CD4-positive, alpha-beta T cell treated with Interferon alpha-2 for 1 hour (primary cell): ENCODE data around the gene AMOTL1.

ENCODE experiments used
- DNase-seq, 2 donors: peaks; one replicate each; pipeline ENCODE4 v3.0.0-alpha.2; 2020 to 2022

The AMOTL1 gene

GRCh38 chr11:94767701-94768601, at the start of gene AMOTL1:
Gene AMOTL1 (plus strand): TSS chr11:94768356. CDS start chr11:94768512, 156 bp downstream.
- DNase-seq = peak; percentile 26 to 47

- no peak for DNase-seq
Observed at GRCh38 chr11:94719876-94720275, 48.3 kb upstream of the AMOTL1 start.

- no peak for DNase-seq
Observed at GRCh38 chr11:94721565-94722292, 46.4 kb upstream of the AMOTL1 start.

GRCh38 chr11:94722735-94723134, 45.4 kb upstream of the AMOTL1 start:
- DNase-seq = no peak

GRCh38 chr11:94725097-94725496, 43.1 kb upstream of the AMOTL1 start:
- no peak for DNase-seq

- no peak for DNase-seq
Observed at GRCh38 chr11:94727819-94728218, 40.3 kb upstream of the AMOTL1 start.

- DNase-seq = no peak
Observed at GRCh38 chr11:94728541-94728940, 39.6 kb upstream of the AMOTL1 start.

- DNase-seq = no peak
Observed at GRCh38 chr11:94728966-94729751, 39.0 kb upstream of the AMOTL1 start.

GRCh38 chr11:94730153-94730552, 38.0 kb upstream of the AMOTL1 start:
- DNase-seq = no peak

- DNase-seq = no peak
Observed at GRCh38 chr11:94731880-94732601, 36.1 kb upstream of the AMOTL1 start.

GRCh38 chr11:94732617-94733281, 35.4 kb upstream of the AMOTL1 start:
- DNase-seq = no peak

- no peak for DNase-seq
Observed at GRCh38 chr11:94734563-94735275, 33.4 kb upstream of the AMOTL1 start.

GRCh38 chr11:94735907-94736306, 32.2 kb upstream of the AMOTL1 start:
- no peak for DNase-seq

- no peak for DNase-seq
Observed at GRCh38 chr11:94737171-94737611, 31.0 kb upstream of the AMOTL1 start.

GRCh38 chr11:94738746-94739145, 29.4 kb upstream of the AMOTL1 start:
- DNase-seq = no peak

GRCh38 chr11:94739331-94739730, 28.8 kb upstream of the AMOTL1 start:
- no peak for DNase-seq

GRCh38 chr11:94740083-94741021, 27.8 kb upstream of the AMOTL1 start:
- DNase-seq = no peak

- no peak for DNase-seq
Observed at GRCh38 chr11:94741022-94741679, 27.0 kb upstream of the AMOTL1 start.

GRCh38 chr11:94742665-94743064, 25.5 kb upstream of the AMOTL1 start:
- no peak for DNase-seq
